ENCODE results near the gene WDR48.

The WDR48 gene

DNA sequence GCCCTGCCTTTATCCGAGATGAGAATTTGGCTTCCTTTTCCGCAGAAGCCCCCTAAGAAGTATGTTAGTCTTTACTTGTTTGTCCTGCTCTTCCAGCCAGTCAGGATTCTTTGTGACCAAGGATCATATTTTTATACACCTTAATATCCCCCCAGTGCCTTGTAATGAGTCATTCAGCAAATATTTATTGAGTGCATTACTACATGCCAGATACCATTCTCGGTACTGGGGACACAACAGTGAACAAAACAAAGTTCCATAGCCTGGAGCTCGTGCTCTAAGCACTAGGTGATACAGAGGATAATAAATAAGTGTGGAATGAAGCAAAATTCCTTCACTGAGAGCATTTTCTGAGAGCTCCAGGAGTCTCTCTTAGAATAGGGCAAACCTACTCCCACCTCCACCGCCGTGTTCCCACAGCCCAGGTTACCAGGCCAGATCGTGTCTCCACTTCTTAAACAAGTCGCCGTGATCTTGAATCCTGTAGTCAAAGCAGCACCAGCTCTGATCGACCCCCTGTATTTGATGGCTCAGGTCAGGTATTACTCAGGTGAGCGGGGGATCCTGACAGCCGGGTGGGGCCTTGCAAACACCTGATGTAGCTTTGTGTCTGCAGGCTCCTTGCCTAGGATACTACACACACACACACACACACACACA lies 74.2 kb downstream of the WDR48 start:
- DNase-seq: no peak

- no peak for DNase-seq
These were observed 74.8 kb downstream of the WDR48 start for GRCh38 chr3:39126532-39127071.

GRCh38 chr3:39127269-39127907 lies 75.6 kb downstream of the WDR48 start:
- DNase-seq: no peak

GRCh38 chr3:39127908-39128304 lies 76.1 kb downstream of the WDR48 start:
- DNase-seq: no peak

DNA sequence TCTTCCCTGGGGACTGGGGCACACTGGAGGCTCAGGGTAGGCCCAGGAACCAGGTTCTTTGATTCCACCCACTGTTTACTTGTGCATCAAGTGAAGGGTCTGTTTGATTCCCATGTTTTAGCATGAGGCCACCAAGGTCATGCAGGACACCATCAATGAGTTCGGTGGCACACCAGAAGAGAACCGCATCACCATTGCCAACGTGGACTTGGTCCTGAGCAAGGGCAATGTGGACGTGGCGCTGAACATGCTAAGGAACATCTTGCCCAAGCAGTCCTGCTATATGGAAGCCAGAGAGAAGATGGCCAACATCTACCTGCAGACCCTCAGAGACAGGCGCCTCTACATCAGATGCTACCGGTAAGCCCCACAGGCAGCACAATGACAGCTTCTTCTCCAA lies 77.1 kb downstream of the WDR48 start:
- no peak for DNase-seq

DNA sequence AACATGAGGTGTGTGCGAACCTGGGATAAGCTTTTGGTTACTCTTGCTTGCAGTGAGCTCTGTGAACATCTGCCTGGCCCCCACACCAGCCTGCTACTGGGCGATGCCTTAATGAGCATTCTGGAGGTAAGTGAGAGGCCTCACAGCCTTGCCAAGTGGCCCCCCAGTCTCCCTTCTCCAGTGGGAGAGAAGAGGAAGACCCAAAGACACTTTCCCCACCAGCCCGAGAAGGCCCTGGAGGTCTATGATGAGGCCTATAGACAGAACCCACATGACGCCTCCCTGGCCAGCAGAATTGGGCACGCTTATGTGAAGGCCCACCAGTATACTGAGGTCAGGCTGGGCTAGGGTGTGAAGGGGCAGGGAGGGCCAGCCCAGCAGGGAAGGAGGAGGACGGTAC lies 78.2 kb downstream of the WDR48 start:
- no peak for DNase-seq

DNA sequence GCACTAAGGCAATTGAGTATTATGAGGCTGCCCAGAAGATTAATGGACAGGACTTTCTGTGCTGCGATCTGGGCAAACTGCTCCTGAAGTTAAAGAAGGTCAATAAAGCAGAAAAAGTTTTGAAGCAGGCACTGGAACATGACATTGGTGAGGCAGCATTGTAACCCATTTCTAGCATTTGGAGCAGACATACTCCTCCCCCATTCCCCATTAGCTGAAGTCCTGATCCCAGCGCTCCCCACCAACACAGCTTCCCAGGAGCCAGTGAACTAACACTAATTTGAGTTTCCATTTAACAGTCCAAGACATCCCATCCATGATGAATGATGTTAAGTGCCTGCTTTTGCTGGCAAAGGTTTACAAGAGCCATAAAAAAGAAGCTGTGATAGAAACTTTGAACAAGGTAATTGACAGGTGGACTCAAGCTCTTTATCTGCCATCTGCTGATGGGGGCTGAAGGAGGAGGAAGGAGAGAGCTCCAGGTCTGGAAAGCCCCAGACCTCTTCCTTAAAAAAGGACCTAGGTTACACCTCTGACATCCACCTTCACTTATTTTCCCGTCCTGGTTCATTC lies 79.0 kb downstream of the WDR48 start:
- no peak for DNase-seq

- DNase-seq: no peak
These were observed 80.6 kb downstream of the WDR48 start for GRCh38 chr3:39132096-39133092.

GRCh38 chr3:39133093-39133490 lies 81.3 kb downstream of the WDR48 start:
- DNase-seq: no peak

DNA sequence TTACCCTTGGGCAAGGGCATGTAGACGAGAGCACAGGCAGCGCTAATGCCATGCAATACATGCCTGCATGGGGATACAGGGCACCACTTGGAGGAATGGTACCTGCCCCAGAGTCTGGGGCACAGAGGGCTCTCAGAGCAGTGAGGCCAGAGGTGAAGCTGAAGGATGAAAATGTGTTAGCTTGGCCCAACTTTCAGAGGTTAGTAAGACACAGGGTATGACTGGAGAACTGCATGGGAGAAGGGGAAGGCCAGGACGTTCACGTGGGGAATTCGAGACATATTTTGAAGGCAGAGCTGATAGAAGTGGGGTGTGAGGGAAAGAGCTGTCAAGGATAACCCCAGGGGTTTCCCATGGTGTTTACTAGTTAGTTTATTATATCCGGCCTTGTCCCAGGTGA lies 82.0 kb downstream of the WDR48 start:
- DNase-seq: no peak

GRCh38 chr3:39134305-39134704 lies 82.5 kb downstream of the WDR48 start:
- no peak for DNase-seq

DNA sequence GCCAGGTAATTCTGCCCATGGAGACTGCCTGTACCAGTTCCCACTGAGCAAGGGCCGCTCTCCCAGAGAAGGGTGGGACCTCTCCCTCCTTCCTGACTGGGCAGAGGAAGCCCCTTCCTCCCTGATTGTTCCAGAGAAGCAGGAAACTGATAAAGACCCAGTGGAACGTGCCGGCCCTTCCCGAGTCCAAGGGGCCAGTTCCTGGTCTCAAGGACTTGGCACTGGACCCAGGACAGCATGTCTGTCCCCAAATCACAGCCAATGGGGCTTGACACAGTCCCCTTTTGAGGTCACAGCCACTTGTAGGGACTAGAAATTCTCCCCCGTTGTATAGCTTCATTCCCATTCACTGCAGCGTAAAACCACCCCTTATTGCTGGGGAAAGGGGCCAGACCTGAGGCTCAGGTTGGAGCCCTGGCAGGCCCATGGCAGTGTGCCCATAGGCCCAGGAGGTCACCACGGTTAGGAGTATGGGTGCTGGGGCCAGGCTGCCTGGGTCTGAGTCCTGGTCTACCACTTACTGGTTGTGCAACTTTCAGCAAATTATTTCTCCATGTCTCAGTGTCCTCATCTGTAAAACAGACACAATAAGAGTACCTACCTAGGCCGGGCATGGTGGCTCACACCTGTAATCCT lies 83.5 kb downstream of the WDR48 start:
- DNase-seq: no peak

GRCh38 chr3:39136533-39137434 lies 85.0 kb downstream of the WDR48 start:
- DNase-seq: no peak

DNA sequence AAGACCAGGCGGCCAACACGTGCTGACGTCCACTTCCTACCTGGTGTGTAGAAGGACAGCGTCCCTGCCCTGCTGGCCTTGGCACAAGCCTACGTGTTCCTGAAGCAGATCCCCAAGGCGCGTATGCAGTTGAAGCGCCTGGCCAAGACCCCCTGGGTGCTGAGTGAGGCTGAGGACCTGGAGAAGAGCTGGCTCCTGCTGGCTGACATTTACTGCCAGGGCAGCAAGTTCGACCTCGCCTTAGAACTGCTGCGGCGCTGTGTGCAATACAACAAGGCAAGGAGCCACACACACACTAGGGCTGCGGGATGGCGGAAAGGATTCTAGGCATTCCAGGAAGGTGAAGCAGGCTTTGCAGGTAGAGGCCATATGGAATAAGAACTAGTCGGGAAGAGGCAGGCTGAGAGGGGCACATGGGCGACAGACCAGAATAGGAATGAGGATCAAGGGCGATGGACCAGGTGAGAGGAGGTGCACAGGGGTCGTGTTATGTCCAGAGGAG lies 85.7 kb downstream of the WDR48 start:
- no peak for DNase-seq

- DNase-seq: no peak
These were observed 86.4 kb downstream of the WDR48 start for GRCh38 chr3:39137991-39138803.

DNA sequence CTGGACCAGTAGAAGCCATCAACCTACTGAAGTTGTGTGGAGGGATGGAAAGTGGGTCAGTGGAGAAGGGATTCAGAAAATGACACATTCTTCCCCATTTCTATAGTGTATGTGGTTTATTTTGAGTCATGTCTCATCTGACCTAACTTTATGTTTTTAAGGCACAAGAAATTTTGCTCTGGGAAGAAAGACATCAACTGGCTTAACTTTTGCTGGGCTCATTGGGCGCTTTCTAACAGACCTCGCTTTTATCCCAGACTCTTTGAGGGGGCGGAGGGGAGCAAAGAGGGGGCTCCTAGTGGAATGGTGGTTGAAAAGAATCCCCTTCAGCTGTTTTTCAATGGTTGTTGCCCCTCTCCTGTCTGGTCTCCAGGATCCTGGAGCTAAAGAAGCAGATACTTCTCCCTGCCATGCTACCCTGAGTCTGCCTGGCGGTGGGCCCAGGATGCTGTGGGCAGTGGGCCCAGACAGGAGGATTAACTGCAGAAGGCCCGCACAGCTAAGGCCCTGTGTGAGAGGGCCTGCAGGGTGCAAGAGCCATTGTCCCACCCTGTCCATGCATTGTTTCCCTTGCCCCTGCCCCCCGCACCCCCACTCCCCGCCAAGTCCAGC lies 87.1 kb downstream of the WDR48 start:
- no peak for DNase-seq

GRCh38 chr3:39139442-39139841 lies 87.6 kb downstream of the WDR48 start:
- DNase-seq: no peak

- DNase-seq: no peak
These were observed 88.6 kb downstream of the WDR48 start for GRCh38 chr3:39140341-39140971.

Measured in SHP77 treated with DMSO at 0.1 percent for 48 hours (cell line).